Upper lobe of right lung (tissue), 1 donor: ENCODE measurements around the gene SLC25A36. TPM values are rescaled to one million over a fixed set of nuclear protein-coding genes. Genes with fewer than 3 reads are reported as not detected.

Experiments
- ATAC-seq: fragments of 200-7000 bp; cut with Tn5 transposase; one replicate; pipeline ENCODE4 v1.9.1; 2020; ENCODE audit warnings: mild to moderate bottlenecking, moderate library complexity
- DNase-seq: peaks from one replicate; pipeline ENCODE4 v3.0.0-alpha.2; 2020
- H3K27ac ChIP-seq: fragments of 200-600 bp; one replicate; pipeline ENCODE4 v1.8.0; 2022
- H3K27me3 ChIP-seq: fragments of 200-600 bp; one replicate; pipeline ENCODE4 v1.8.0; 2022; ENCODE audit warnings: mild to moderate bottlenecking
- H3K36me3 ChIP-seq: fragments of 200-600 bp; one replicate; pipeline ENCODE4 v1.8.0; 2022
- H3K4me1 ChIP-seq: fragments of 200-600 bp; one replicate; pipeline ENCODE4 v1.8.0; 2022
- H3K4me3 ChIP-seq: fragments of 200-600 bp; one replicate; pipeline ENCODE4 v1.8.0; 2022; ENCODE audit warnings: mild to moderate bottlenecking
- H3K9me3 ChIP-seq: fragments of 200-600 bp; one replicate; pipeline ENCODE4 v1.8.0; 2022
- intact Hi-C: fragments of 100-400 bp; cut with DNase I; formaldehyde crosslinking; loops from one replicate; pipeline ENCODE4 v1.11.0; 2022
- total RNA-seq: library from RNA; stranded (reverse); fragmentation: NEBNext Ultra II Directional; extraction: Animal tissue kit (Norgen Biotek cat#: 25700); gene quantifications from one replicate; pipeline ENCODE4 v1.2.1, GENCODE V29; 2021
- TF ChIP-seq, protein P1 (sequence below): fragments of 200-600 bp; IDR thresholded peaks from one replicate; pipeline ENCODE4 v1.8.0; 2022; ENCODE audit warnings: antibody characterized with exemption
- donor health status: DM: no; HTN: yes; CAD: no; lungs with severe emphysema.

SLC25A36 gene
- total RNA-seq, 1 donor from 2014 or later = 83.4 TPM

DNA sequence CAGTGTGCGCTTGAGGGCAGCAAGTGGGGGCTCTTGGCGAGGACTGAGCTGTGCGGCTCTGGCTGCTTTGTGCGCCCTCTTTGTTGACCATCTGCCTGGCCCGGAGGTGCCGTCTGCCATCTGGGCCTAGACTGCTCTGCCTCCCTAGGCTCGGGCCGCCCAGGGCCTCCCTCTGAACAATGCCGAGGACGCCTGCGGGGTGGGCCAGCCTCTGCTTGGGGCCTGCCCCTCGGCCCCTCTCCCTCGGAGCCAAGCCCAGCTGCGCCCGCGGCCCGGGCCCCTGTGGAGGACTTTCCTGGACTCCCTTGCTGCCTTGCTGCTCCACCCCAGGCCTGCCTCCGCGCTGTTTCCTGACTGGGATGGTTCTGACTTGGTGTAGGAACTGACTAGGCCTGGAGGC, 77.6 kb downstream of the SLC25A36 start:
- intact Hi-C loops = no loop called here
- Histone ChIP-seq H3K27me3 (no peaks in the 10 kb centered on the region), H3K4me1 (no peaks in the 10 kb centered on the region), H3K27ac (no peak overlapping the region), H3K36me3 (no peaks in the 10 kb centered on the region), H3K9me3 (no peaks in the 10 kb centered on the region), H3K4me3 (no peak overlapping the region)
- peak; percentile 39 for ATAC-seq
- DNase-seq = no peak
- TF ChIP-seq, protein P1, sequence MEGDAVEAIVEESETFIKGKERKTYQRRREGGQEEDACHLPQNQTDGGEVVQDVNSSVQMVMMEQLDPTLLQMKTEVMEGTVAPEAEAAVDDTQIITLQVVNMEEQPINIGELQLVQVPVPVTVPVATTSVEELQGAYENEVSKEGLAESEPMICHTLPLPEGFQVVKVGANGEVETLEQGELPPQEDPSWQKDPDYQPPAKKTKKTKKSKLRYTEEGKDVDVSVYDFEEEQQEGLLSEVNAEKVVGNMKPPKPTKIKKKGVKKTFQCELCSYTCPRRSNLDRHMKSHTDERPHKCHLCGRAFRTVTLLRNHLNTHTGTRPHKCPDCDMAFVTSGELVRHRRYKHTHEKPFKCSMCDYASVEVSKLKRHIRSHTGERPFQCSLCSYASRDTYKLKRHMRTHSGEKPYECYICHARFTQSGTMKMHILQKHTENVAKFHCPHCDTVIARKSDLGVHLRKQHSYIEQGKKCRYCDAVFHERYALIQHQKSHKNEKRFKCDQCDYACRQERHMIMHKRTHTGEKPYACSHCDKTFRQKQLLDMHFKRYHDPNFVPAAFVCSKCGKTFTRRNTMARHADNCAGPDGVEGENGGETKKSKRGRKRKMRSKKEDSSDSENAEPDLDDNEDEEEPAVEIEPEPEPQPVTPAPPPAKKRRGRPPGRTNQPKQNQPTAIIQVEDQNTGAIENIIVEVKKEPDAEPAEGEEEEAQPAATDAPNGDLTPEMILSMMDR = no peak

- H3K9me3 ChIP-seq = no peaks in the 10 kb centered on the region
- no peak overlapping the region for H3K27ac ChIP-seq
- H3K4me1 ChIP-seq = no peaks in the 10 kb centered on the region
- no peak for ATAC-seq
- no peaks in the 10 kb centered on the region for H3K27me3 ChIP-seq
- no peak overlapping the region for H3K4me3 ChIP-seq
- no peaks in the 10 kb centered on the region for H3K36me3 ChIP-seq
- intact Hi-C loops = no loop called here
- TF ChIP-seq, protein P1 = no peak
- no peak for DNase-seq
These were observed 78.7 kb downstream of the SLC25A36 start for GRCh38 chr3:141020143-141020830.

GRCh38 chr3:141021261-141021660, 79.6 kb downstream of the SLC25A36 start:
- intact Hi-C loops = no loop called here
- TF ChIP-seq, protein P1 = no peak
- no peak for ATAC-seq

More at GRCh38 chr3:141021261-141021660, 79.6 kb downstream of the SLC25A36 start:
- Histone ChIP-seq H3K9me3 (no peaks in the 10 kb centered on the region), H3K36me3 (no peaks in the 10 kb centered on the region), H3K4me1 (no peaks in the 10 kb centered on the region), H3K27me3 (no peaks in the 10 kb centered on the region), H3K27ac (no peak overlapping the region), H3K4me3 (no peak overlapping the region)
- no peak for DNase-seq

Other genes starting within 250 kb of the SLC25A36 start
- gene SPSB4, start 109.5 kb downstream of the SLC25A36 start, total RNA-seq = 1.2 TPM